ENCODE data around the gene BEST4.
"Not testable (repeated sequence)": the region's sequence is repeated elsewhere in the genome, so short reads cannot be mapped to it uniquely, and the experiment has no call there.

Gene BEST4

DNA sequence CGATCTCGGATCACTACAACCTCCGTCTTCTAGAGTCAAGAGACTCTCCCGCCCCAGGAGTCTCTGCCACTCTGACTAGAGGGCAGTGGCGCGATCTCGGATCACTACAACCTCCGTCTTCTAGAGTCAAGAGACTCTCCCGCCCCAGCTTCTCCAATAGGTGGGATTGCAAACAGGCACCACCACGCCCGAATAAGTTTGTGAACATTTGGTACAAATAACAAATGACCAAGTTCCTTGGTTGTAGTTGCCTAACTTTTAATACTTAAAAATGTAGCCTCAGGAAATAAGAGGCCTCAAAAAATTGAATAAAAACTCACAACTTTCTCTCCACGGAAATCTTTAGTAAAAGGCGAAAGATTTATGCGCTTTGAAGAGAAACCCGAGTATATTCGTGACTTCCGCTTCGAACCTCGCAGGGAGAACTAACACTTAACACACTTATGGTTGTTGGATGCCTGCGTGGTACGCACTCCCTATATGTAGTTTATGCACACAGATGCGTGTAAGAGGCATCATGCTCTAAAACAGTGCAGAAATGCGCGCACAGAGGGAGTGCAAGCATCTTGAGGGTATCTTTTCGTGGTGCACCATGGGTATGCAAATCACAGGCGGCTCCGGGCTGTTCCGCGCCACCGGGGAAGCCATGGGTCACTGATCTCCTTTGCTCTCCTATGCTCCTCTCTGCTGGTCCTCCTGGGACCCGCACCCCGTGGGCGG is 31.8 kb upstream of the BEST4 start:
- peak; percentile 53 to 65 for DNase-seq (ENCODE audit: low read depth in 2 of 2)

DNA sequence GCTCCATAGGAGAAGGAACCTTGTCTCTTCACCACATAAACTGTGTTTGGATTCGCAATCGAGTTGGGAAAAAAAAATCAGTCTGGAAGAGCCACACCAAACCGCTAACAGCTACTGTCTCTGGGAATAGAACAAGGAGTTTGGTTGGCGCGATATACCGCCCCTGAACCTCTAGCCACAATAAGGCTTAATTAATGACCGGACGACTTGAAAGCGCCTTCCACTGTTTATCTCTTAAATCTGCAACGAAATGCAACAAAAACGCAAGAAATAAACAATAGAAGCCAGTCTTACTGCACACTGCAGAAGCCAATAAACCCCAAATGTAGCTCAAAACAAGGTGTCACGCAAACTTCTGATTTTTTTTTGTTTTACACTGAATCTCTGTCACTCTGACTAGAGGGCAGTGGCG is 31.2 kb upstream of the BEST4 start:
- no peak for DNase-seq (ENCODE audit: low read depth in 2 of 2)

DNA sequence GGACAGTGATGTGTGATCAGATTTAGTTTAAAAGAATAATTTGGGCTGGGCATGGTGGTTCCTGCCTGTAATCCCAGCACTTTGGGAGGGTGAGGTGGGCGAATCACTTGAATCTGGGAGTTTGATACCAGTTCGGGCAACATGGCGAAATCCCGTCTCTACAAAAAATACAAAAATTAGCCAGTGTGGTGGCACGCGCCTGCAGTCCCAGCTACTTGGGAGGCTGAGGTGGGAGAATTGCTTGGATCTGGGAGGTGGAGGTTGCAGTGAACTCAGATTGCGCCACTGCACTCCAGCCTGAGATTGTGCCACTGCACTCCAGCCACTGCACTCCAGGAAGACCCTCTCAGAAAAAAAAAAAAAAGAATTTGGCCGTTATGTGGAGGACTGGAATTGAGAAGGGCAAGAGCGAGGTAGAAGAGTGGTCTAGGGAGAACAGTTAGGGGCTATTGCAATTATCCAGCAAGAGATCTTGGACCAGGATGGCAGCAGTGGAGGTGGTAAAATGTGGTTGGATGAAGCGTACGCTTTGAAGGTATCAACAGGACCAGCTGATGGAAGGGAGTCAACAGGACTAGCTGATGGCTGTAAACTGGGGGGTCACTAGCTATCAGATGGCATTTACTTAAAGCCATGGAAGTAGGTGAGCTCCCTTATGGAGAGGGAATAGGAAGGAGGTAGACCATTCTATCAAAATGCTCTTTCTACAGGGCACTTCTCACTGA is 30.0 kb upstream of the BEST4 start:
- no peak for DNase-seq (ENCODE audit: low read depth in 2 of 2)

DNA sequence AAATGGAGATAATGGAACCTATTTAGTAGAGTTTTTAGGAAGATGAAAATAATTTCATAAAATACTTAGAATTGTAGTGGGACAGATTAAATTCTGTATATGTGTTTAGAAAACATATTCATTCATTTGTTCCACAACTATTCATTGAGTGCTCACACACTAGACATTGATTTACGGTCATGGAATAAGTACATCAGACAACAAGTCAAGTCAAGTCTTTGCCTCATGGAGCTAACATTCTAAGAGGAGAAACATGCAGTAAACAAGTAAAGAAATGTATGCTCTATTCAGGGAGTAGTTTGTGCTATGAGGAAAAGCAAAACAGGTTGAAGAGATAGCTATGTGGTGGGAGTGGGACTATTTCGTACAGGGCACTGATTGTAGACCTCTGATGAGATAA is 29.3 kb upstream of the BEST4 start:
- no peak for DNase-seq (ENCODE audit: low read depth in 2 of 2)

DNA sequence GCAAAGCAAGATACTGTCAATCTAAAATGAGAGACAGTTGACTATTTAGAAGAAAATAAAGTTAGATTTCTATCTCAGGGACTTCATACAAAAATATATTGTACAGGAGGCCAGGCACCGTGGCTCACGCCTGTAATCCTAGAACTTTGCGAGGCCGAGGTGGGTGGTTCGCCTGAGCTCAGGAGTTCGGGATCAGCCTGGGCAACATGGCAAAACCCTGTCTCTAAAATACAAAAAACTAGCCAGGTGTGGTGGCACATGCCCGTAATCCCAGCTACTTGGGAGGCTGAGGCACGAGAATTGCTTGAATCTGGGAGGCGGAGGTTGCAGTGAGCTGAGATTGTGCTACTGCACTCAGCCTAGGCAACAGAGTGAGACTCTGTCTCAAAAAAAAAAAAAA is 28.0 kb upstream of the BEST4 start:
- not testable (repeated sequence) for DNase-seq (ENCODE audit: low read depth in 2 of 2)

DNA sequence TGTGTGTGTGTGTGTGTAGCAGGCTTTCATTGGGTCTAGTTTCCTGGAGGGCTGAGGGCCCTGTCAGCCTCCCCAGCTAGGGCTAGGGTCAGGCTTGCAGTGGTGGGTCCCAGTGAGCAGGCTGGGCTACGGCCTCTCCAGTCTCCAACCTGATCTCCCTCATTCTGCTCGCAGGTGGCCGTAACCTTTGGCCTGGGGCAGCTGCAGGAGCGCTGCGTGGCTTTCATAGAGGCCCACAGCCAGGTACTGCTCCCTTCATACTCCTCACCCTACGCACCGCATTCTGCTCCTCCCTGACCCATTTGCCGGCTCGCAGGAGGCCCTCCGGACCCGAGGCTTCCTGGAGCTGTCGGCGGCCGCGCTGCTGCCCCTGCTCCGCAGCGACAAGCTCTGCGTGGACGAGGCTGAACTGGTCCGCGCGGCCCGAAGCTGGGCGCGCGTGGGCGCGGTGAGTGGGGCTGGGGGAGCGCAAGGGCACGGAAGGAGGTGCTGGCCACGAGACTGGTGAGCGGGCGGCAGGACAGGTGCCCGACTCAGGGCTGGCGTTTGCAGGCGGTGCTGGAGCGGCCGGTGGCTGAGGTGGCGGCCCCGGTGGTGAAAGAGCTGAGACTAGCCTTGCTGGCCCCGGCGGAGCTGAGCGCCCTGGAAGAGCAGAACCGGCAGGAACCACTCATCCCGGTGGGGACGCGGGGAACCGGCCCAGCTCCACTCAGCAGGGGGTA is 25.0 kb upstream of the BEST4 start:
- no peak for DNase-seq (ENCODE audit: low read depth in 2 of 2)

DNA sequence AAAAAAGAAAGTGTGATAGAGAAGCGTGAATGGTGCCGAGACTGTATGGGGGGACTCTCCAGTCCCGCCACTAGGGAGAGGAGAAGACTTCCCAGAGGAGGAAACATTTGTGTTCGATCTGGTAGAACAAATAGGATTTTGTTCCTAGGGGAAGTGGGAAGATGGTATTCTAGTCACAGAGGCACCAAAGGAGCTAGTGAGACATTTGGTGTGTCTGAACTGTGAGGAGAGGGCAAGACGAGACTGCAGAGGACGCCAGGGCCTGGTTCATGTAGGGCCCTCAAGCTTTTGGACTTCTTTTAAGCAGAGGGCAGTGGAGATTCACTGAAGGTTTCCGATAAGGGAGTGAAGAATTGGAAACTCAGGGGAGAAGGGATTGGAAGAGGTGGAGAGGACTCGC is 23.3 kb upstream of the BEST4 start:
- no peak for DNase-seq (ENCODE audit: low read depth in 2 of 2)

DNA sequence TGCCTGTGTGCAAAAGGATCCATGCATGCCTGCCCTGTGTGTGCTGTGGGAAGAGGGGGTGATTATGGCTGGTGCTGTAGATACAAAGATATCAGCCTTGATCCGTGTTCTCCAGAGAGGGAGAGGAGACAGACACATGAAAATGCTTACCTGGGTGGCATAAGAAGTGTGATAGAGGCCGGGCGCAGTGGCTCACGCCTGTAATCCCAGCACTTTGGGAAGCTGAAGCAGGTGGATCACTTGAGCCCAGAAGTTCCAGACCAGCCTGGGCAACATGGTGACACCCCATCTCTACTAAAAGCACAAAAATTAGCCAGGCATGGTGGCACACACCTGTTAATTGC is 22.8 kb upstream of the BEST4 start:
- not testable (repeated sequence) for DNase-seq (ENCODE audit: low read depth in 2 of 2)

DNA sequence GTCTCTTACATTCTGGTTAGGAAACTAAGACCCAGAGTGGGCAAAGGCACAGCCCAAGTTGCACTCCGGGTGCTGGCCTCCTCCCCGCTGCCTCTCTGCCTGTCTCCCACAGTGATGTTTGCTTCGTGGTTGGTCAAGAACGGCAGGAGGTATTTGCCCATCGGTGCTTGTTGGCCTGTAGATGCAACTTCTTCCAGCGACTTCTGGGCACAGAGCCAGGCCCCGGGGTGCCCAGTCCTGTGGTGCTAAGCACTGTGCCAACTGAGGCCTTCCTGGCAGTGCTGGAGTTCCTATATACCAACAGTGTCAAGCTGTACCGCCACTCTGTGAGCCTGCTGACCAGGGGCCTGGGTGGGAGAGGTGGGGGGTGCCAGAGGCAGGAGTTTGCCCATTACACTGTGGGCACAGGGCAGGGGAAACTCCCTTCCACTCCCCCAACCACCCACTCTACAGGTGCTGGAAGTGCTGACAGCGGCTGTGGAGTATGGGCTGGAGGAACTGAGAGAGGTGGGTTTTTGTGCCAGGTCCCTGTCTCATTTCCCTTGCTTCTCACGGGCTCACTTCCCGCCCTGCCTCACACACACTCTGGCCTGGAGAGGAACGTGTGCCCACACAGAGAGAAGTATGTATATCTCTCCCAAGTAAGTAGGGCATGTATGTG is 22.3 kb upstream of the BEST4 start:
- no peak for DNase-seq (ENCODE audit: low read depth in 2 of 2)

DNA sequence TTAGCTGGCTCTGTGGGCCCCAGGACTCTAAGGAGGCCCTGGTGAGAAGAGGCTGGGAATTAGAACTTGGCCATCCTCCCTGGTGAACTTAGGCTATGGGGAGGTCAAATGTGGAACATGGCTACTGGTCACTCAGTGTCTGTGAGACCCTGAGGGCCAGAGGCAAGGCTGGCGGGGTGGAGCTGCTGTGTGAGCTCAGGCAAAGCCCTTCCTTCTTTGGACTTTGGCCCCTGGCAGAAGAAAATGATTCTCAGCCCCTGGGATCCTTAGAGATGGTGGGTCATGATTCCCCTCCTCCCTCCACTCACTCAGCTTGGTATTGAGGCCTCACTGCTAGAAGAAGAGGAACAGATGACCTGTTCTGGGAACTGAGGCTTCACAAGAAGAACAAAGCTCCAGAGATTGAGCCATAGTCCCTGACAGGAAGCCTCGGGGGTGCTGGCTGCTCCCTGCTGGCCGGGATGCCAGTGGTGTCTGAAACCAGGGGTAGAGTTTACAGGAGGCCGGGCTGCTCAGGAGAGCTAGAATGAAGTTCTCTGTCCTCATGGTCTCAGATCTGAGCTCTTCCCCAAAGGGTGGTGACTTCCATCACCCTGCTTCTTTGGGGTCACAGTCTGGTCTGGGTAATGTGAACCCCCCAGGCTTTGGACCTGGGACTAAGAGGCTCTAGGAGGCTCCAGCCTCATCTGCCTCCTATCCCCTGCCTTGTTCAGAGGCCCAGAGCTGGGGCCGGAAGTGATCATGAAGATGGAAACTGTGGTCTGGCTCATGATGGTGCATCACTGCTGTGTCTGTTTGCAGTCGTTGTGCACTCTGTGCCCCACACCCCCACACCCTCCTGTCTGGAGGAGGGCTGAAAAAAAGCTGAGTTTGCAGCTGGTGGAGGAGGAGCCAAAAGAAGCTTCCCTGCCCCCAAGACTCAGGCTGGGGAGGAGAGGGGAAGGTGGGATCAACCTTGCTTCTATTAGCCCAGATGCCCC is 21.3 kb upstream of the BEST4 start:
- peak; percentile 62 to 64 for DNase-seq (ENCODE audit: low read depth in 2 of 2)

DNA sequence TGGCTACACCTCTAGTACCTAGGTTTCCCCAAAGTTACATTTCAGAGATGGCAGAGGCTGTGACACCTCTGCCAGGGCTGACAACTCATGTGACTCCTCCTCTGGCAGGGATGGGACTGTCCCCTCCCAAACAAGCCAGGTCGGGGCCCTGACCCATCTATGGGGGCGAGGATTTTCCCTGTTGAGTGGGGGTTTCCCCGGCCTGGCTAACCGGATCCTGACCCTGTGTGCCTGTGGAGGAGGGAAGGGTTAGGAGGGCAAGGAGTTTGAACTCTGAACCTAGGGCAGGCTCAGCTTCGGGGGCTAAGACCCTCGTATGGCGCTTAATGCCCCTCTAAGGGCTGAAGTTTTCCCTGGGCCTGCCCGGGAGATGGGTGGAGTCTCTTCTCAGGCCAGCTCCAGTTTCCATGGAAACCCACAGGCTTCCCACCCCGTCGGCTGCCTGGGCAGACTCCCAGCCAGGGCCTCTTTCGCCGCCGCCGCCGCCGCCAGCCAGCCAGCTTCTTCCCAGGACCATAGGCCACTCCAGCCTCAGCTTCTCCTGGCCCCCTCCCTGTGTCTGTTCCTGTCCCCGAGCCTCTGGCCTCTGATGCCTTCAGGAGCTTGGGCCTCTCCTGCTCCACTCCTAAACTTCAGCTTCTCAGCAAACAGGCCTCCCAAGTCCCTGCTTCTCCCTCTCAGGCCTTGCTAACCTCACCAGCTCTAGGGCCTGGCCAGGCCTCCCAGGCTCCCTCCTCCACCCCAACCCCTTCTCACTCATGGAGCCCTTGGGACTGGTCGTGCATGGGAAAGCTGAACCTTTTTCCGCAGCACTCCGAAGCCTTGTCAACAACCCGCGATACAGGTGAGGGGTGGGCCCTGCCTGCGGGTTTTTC is 20.3 kb upstream of the BEST4 start, which contains the start of gene BTBD19:
TSS of gene BTBD19 (plus strand) at position 461 of the 875 bp plus-strand sequence. CDS start at position 759, 298 bp downstream.
- no peak for DNase-seq (ENCODE audit: low read depth in 2 of 2)

DNA sequence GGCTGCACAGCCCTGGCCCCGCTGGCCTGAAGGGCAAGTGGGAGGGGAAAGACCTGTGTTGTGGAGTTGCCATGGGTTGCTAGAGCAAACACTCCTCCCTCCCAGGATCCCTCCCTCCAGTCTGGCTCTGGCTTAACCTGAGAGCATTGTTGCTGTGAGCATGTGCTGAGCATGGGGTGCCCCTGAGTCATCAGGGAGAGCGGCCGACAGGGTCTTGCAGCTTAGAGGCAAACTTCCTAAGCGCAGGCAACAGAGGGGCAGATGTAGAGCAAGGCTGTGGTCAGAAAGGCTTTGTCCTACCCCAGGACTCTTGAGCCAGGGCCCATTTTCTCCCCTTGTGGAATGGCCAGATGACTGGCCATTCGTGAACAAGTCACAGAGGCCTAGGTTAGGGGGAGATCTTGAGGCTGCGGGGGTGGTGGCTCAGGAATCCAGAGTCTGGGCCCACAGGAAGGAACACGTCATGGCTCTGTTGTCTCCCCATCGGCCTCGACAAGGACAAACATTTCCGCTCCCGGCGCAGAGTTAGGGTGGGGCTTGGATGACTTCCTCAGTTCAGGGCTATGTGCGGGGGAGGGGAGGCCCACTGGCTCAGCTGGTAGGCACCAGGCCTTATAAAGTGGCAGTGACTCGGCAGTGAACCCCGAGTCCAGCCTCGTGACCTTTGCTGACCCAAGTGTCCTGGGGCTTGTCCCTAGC is 19.5 kb upstream of the BEST4 start:
- peak; percentile 73 to 76 for DNase-seq (ENCODE audit: low read depth in 2 of 2)

DNA sequence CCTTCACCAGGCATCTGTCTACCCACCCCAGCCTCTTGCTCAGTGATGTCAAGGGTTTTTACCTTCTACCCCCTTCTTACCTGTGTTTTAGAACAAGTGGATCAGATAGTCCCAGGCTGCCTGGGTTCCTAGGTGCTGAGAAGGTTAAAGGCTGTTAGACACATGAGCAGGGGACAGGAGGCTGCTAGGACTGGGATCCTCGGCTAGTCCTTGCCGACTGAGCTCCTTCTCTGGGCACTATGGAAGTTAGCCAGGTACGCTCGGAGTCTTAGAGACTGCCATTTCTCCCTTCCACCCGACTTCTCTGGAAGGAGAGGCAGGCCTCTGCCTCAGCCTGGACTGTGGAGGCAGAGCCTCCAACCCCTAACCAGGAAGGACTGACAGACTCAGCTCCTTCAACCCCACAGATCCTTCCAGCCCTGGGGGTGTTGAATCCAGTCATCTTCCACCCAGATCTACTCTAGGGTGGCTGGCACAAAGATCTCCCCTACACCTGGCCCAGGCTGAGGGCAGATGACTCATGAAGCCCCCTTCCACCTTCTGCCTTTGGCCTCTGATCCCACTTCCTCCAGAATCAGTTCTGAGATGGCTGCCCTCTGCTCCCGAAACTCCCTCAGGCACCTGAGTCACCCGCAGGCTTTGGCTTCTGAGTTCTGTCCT is 18.9 kb upstream of the BEST4 start, which contains the start of gene DYNLT4:
TSS of gene DYNLT4 (minus strand) at position 648 of the 660 bp plus-strand sequence. CDS start 683 bp downstream, outside the sequence.
- no peak for DNase-seq (ENCODE audit: low read depth in 2 of 2)

DNA sequence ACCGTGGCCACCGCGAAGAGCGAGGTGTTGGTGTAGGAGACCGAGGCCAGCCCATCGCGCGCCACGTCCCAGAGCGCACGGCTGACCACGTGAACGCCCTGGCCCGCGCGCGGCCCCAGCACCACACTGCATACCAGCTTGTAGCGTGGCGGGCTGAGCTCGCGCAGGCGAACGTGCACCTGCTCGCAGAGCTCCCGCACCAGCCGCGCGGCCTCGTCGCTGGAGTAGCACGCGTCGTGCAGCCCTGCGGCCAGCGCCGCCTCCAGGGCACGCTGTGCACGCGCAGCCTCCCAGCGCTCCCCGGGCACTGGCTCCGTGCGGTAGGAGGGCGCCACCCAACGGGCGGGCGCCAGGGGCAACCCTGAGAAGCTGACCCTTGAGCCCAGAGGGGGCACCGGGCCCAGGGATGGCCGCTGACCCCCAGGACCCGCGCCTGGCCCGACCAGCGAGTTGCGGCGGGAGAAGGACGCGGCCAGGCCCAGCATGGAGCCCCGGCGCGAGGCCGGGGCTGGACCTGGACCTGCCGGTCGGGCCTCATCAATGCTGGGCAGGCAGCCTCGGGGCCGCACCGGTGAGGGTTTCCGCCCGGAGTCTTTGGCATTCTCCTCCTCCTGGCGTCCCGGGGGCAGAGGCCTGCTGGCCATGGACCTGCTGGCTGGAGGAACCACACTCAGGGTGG is 18.2 kb upstream of the BEST4 start:
- DNase-seq (ENCODE audit: low read depth in 2 of 2) = no peak

DNA sequence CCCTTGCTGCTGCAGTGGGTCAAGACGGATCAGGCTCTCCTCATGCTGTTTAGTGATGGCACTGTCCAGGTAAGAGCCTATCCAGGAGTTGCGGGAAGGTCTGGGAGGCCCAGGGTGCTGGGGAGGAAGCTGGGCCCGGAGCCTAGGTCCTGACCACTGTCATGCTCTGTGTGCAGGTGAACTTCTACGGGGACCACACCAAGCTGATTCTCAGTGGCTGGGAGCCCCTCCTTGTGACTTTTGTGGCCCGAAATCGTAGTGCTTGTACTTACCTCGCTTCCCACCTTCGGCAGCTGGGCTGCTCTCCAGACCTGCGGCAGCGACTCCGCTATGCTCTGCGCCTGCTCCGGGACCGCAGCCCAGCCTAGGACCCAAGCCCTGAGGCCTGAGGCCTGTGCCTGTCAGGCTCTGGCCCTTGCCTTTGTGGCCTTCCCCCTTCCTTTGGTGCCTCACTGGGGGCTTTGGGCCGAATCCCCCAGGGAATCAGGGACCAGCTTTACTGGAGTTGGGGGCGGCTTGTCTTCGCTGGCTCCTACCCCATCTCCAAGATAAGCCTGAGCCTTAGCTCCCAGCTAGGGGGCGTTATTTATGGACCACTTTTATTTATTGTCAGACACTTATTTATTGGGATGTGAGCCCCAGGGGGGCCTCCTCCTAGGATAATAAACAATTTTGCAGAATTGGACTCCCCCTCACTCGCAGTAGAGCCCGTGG is 17.5 kb upstream of the BEST4 start:
- no peak for DNase-seq (ENCODE audit: low read depth in 2 of 2)

DNA sequence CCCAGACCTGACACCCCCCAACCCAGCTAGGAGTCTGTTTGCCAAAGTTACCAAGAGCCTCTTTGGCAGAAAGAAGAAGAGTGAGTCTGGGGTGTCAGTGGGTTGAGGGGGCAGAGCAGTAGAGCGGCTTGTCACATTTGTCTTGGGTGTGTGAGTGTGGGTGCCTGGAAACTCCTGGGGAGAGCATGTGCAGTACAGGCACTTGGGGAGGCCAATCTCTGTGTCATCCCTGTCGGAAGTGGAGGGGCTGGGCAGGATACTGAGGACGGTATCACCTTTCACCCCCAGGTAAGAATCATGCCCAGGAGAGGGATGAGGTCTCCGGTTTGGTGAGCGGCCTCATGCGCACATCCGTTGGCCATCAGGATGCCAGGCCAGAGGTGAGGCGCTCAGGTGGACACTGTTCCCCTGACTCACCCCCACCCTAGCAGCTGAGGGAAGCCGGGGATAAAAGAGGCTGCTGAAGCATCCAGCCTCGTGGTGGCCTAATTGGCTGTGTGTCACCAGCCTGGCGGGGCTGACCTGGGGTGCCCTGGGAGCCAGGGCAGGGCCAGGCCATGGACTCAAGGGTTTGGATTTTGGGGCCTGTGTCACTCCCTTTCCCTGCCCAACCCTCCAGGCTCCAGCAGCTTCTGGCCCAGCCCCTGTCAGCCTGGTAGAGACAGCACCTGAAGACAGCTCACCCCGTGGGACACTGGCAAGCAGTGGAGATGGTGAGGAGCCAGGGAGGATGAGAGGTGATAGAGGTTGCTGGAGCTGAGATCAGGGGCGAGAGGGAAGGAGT is 15.5 kb upstream of the BEST4 start:
- no peak for DNase-seq (ENCODE audit: low read depth in 2 of 2)

DNA sequence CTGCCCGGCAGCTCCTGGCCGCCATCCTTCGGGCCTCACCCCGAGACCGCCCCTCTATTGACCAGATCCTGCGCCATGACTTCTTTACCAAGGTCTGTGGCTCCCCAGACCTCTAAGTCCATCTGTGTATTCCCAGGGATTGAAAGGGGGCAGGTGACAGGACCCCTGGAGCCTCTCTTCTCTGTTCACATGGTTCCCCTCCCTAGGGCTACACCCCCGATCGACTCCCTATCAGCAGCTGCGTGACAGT is 15.0 kb upstream of the BEST4 start:
- no peak for DNase-seq (ENCODE audit: low read depth in 2 of 2)
